Prostate gland (tissue), 2 donors: Measurements from ENCODE around the gene TMEM204.

Source experiments
- POLR2A ChIP-seq: fragments of 450-650 bp; IDR thresholded peaks from one replicate; pipeline ENCODE4 v1.6.1; 2016; ENCODE audit warnings: antibody characterized with exemption, mild to moderate bottlenecking
- TF ChIP-seq, protein P1 (sequence below), 4 experiments: fragments of 200-600 bp in 2 of 4; fragments of 450-650 bp in 2 of 4; sonication (generic) in 2 of 4; IDR thresholded peaks; 1 replicate in 3 of 4; 2 replicates in 1 of 4; pipeline ENCODE4 v1.5.1; 2016 to 2019; ENCODE audit warnings: antibody characterized with exemption in 4 of 4, mild to moderate bottlenecking in 2 of 4, moderate library complexity in 2 of 4

- TF ChIP-seq, protein P1, sequence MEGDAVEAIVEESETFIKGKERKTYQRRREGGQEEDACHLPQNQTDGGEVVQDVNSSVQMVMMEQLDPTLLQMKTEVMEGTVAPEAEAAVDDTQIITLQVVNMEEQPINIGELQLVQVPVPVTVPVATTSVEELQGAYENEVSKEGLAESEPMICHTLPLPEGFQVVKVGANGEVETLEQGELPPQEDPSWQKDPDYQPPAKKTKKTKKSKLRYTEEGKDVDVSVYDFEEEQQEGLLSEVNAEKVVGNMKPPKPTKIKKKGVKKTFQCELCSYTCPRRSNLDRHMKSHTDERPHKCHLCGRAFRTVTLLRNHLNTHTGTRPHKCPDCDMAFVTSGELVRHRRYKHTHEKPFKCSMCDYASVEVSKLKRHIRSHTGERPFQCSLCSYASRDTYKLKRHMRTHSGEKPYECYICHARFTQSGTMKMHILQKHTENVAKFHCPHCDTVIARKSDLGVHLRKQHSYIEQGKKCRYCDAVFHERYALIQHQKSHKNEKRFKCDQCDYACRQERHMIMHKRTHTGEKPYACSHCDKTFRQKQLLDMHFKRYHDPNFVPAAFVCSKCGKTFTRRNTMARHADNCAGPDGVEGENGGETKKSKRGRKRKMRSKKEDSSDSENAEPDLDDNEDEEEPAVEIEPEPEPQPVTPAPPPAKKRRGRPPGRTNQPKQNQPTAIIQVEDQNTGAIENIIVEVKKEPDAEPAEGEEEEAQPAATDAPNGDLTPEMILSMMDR (IDR thresholded peaks at IDR 0.05) = no peak
- TF ChIP-seq POLR2A = no peak
Observed at GRCh38 chr16:1491327-1491726, 42.1 kb upstream of the TMEM204 start.
